Hematopoietic multipotent progenitor cell treated with erythropoietin and hydrocortisone succinate and interleukin-3 and kit ligand, for 17 days (in vitro differentiated cells): Measurements from ENCODE around the gene PRKN.
"Not testable (repeated sequence)": the region's sequence is repeated elsewhere in the genome, so short reads cannot be mapped to it uniquely, and the experiment has no call there.

Experiments used
- DNase-seq: peaks from one replicate; pipeline ENCODE4 v3.0.0-alpha.2; 2015; ENCODE audit warnings: low spot score

PRKN gene

GRCh38 chr6:162443101-162443500 lies 284.5 kb downstream of the PRKN start:
- no peak for DNase-seq

- DNase-seq, result no peak
These were observed 284.9 kb downstream of the PRKN start for GRCh38 chr6:162442687-162443086.

- no peak for DNase-seq
These were observed 285.6 kb downstream of the PRKN start for GRCh38 chr6:162441991-162442390.

- no peak for DNase-seq
These were observed 288.6 kb downstream of the PRKN start for GRCh38 chr6:162438980-162439379.

GRCh38 chr6:162435071-162435470 lies 292.5 kb downstream of the PRKN start:
- DNase-seq, result no peak

- no peak for DNase-seq
These were observed 306.6 kb downstream of the PRKN start for GRCh38 chr6:162421004-162421403.

- DNase-seq, result no peak
These were observed 310.6 kb downstream of the PRKN start for GRCh38 chr6:162416831-162417537.

- no peak for DNase-seq
These were observed 311.3 kb downstream of the PRKN start for GRCh38 chr6:162416307-162416706.

- DNase-seq, result no peak
These were observed 317.6 kb downstream of the PRKN start for GRCh38 chr6:162409741-162410691.

GRCh38 chr6:162408826-162409535 lies 318.6 kb downstream of the PRKN start:
- DNase-seq, result no peak

GRCh38 chr6:162404951-162405350 lies 322.6 kb downstream of the PRKN start:
- no peak for DNase-seq

- DNase-seq, result no peak
These were observed 324.5 kb downstream of the PRKN start for GRCh38 chr6:162403031-162403430.

- no peak for DNase-seq
These were observed 332.4 kb downstream of the PRKN start for GRCh38 chr6:162395181-162395580.

GRCh38 chr6:162390961-162391811 lies 336.4 kb downstream of the PRKN start:
- not testable (repeated sequence) for DNase-seq

GRCh38 chr6:162389343-162390085 lies 338.1 kb downstream of the PRKN start:
- no peak for DNase-seq

- DNase-seq, result no peak
These were observed 339.2 kb downstream of the PRKN start for GRCh38 chr6:162388383-162388777.

GRCh38 chr6:162387718-162388382 lies 339.7 kb downstream of the PRKN start:
- no peak for DNase-seq

GRCh38 chr6:162385980-162386379 lies 341.6 kb downstream of the PRKN start:
- DNase-seq, result no peak

GRCh38 chr6:162379757-162380409 lies 347.7 kb downstream of the PRKN start:
- DNase-seq, result no peak

- DNase-seq, result no peak
These were observed 349.8 kb downstream of the PRKN start for GRCh38 chr6:162377735-162378134.
